GM15510 (cell line): Measurements from ENCODE around the gene SELL.

Experiments
- POLR2A ChIP-seq: IDR thresholded peaks from 3 replicates; pipeline ENCODE4 v1.6.1; 2011; ENCODE audit warnings: borderline replicate concordance; ENCODE audit not compliant: insufficient read length; ENCODE audit errors: extremely low read depth

SELL gene

DNA sequence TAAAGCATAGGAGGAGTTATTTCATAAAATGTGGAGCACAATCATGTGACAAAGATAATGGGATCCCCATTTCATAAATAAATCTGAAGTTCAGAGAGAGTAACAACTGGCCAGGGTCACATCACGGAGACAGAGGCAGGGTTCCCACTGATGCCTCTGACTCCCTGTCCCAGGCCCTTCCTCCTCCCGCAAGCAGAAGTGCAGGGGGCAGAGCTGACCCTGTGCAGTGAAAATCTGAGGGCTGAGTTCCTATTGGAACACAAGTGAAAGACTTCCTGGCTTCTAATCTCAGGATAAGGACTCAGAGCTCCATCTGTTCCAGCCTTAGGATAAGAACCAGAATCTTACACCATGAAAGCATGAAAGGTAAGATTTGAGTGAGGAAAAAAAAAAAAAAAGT, 22.0 kb downstream of the SELL start:
- no peak for TF ChIP-seq POLR2A

DNA sequence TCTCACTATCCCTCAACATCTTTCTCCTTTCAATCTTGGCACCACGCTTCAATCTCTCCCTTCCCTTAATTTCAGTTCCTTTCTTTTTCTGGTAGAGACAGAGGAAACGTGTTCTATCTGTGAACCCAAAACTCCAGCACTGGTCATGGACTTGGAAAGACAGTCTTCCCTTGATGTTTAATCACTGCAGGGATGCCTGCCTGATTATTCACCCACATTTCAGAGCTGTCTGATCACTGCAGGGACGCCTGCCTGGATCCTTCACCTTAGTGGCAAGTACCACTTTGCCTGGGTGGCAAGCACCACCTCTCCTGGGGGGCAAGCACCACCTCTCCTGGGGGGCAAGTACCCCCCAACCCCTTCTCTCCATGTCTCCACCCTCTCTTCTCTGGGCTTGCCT, 27.8 kb downstream of the SELL start:
- no peak for TF ChIP-seq POLR2A

DNA sequence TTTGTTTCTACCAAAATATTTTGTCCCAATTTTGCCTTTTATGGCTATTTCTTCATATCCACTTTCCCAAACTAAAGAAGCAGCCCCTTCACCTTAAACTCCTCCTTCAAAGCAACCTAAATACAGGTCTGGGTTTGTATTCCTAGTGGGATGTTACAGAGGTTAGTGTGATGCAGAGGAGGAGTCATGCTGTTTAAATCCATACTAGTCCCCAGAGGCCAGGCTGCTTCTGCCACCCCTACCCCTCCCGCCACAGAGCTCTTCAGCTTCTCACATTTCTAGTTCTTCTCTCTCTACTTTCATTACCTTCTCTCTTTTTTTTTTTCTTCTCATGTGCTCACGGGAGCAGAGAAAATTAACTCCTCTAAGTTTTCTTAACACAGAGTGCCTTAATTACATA, 29.3 kb downstream of the SELL start:
- TF ChIP-seq POLR2A, result no peak

DNA sequence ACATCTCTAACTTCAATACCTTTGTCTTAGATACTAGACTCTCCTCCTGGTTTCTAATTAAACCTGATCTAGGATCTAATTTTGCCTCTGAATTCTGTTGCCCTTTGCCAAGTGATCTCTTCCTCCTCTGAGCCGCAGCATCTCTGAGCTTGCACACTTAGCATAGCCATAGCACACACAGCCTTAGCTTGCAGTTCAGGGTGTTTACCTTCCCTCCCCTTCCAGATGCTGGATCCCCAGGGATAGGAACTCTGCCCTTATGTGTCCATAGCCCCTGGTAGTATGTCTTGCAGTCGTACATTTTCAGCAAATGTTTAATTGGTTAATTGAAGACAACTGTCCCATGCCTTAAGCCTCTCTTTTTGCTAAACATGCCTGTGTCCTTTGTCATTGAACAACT, 30.3 kb downstream of the SELL start:
- no peak for TF ChIP-seq POLR2A

DNA sequence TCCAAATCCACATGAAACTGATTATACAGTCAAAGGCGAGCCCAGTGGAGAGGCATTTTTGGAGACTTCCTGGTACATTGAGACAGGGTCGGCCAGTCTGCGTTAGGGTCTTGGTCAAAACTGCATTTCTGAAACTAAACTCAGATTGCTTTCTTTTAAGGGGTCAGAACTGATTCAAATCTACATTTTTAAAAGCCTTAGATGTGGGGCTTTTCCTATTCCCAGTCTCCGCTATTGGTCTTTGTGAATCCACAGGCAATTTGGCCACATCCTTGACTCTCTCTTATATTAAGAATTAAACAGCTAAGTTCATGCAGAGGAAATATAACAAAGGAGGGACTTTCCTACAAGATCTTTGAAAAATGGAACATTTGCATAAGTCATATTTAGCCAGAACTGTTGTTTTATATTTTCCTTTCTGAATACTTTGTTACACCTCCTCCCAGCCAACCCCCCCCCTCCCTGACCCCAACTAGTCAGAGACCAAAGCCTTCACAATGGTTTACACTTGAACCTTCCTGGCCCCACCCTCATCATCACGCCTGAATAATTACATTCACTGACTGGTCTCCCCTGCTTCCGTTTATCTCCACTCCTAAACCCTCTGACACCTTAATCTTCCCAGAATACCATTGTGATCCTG, 30.9 kb downstream of the SELL start:
- TF ChIP-seq POLR2A, result no peak

DNA sequence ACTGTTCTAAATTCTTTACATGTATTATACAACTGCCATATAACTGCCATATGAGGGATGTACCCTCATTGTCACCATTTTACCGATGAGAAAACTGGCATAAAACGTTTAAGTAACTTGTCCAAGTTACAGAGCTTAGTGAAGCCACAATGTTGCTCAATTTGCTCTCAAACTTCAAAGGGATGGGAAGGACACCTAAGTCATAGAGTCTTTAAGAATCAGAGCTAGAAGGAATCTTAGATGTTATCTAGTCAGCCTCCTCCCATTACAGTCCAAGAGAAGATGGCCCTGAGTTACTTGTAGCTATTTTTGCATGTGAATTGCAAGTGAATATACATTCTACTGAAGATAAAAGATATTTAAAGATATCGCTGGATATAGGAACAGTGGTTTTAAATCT, 31.7 kb downstream of the SELL start:
- TF ChIP-seq POLR2A, result no peak

DNA sequence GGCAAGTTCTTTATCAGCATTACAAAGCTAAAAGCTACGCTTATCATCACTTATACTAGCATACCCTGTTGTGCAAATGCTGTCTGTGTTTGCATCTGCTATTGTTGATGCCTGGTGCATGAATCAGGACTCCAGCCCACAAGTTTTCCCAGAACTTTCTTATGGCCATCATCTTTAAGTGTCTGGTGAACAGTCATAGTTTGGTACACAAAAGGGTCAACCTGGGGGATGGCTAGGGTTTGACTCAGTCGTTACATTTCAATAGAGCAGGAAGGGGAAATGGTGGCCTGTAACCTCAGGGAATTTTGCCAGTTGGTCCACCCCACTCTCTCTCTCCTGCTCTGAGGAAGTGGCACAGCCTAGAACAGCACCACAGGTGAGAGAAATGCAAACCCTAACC, 35.4 kb downstream of the SELL start:
- no peak for TF ChIP-seq POLR2A

DNA sequence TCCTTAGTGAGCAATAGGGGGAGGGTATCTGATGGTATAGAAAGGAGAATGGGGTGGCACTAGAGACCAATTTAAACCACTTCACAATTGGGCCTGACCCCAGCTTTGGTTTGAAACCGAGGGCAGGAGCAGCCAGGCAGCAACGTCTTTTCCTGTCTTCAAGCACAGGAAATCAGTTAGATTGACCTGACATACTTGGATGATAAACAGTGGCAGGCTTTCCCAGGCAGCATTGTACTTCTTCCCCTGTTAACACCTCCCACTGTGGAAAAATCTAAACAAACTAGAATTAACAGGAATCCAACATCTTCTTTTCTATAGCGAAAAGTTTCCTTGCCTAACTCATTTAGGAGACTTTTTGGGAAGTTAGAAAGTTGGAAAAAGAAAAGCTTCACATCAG, 40.6 kb downstream of the SELL start:
- TF ChIP-seq POLR2A, result no peak

DNA sequence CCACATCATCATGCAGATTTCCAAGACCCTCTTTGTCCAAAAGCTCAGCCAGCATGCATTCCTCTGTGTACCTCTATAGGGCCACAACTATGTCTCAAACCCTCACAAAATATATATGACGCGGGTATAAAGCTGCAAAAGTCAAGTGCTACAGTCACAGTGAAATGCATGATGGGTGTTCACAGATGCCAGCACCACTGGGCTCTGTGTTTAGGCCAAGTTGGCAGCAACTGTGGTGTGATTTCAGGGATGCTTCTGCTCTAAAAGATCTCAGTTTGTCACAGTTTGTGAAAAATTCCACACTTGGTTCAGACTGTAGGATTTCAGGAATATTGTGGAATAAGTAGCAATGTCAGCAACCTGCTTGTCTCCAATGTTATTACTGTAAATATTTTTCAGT, 57.5 kb downstream of the SELL start:
- no peak for TF ChIP-seq POLR2A

DNA sequence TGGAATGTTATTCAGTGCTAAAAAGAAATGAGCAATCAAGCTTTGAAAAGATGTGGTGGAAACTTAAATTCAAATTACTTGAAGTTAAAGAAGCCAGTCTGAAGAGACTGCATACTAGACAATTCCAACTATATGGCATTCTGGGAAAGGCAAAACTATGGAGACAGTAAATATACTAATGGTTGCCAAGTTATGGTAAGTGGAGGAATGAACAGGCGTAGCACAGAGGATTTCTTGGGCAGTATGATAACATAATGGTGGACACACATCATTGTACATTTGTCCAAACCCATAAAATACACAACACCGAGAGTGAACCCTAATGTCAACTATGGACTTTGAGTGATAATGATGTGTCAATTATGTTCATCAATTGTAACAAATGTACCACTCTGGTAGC, 60.4 kb downstream of the SELL start:
- TF ChIP-seq POLR2A, result no peak

DNA sequence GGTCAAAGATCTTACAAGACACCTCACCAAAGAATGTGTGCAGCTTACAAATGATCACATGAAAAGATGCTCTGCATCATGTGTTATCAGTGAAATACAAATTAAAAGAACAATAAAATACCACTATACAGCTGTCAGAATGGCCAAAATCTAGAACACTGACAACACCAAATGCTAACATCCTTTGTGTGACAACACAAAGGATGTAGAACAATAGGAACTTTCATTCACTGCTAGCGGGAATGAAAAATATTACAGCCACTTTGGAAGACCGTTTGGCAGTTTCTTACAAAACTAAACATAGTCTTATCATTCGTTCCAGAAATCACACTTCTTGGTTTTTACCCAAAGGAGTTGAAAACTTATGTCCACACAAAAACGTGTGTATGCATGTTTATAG, 60.9 kb downstream of the SELL start:
- TF ChIP-seq POLR2A, result no peak

DNA sequence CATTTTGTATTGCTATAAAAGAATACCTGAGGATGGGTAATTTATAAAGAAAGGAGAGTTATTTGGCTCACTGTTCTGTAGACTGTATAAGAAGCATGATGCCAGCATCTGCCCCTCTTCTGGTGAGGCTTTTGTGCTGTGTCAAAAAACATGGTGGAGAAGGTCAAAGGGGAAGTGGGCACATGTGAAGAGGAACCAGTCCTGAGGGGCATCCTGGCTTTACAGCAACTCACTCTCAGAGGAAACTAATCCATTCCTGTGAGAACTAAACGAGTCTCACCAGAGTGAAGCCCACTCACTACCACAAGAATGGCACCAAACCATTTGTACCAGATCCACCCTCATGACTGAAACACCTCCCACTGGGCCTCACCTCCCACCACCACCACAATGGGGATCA, 62.7 kb downstream of the SELL start:
- no peak for TF ChIP-seq POLR2A

DNA sequence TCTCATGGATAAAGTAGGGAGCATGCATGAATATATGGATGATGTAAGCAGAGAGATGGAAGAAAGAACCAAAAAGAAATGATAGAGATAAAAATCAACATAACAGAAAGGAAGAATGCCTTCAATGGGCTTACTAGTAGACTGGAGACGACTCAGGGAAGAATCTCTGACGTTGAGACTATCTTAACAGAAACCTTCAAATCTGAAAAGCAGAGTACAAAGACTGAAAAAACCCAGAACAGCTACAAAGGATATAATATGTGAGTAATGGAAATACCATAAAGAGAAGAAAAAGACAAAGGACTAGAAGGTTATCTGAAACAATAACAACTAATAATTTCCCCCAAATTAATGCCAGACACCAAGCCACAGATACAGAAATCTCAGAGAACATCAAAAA, 63.2 kb downstream of the SELL start:
- no peak for TF ChIP-seq POLR2A

DNA sequence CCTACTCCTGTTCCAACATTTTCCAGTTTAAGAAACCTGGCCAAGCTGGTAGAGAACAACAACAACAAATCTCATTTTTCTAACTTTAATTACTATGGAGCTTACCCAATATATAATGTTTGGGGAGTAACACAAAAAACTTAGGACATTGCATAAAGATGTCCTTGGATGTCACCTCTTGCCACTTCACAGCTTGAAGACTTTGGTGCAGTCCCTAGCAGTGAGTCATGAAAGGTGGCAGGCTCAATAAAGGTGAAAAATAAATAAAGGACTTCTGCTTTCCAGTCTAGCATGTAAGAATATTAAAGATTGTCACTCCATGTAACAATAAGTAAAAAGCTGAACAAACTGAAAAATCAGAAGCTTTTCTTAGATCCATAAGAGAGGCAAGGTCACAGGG, 63.9 kb downstream of the SELL start:
- TF ChIP-seq POLR2A, result no peak

DNA sequence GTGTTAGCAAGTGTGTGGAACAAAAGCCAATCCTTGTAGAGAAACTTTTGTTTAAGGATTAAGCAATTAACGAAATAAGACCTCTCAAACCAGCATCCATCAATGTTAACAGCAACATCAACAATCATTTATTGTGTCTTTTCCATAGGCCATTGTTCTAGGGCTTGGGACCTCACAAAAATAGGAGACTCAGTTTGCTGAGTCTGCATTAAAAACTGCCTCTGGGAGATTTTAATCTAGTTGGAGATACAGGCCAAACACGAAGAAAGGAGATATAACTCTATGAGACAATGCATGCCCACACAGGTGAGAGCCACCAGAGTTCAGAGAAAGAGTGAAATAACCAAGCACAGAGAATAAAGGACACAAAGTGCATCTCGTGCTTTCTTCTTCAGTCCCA, 67.1 kb downstream of the SELL start:
- TF ChIP-seq POLR2A, result no peak
